ENCODE measurements around the gene CD79B. TPM values are rescaled to one million over a fixed set of nuclear protein-coding genes. Genes with fewer than 3 reads are reported as not detected.

Gene CD79B
- total RNA-seq, 1 donor from 2014 or later: 706 TPM

- Mint-ChIP-seq H3K27ac (no peak overlapping the region), H3K27me3 (no peaks in the 10 kb centered on the region), H3K9me3 (no peaks in the 10 kb centered on the region), H3K4me3 (no peak overlapping the region), H3K4me1 (peaks cover 84% of the 10 kb centered on the region), H3K36me3 (ENCODE audit: low read depth) (no peaks in the 10 kb centered on the region)
- DNase-seq (no peak), ATAC-seq (ENCODE audit: low read depth) (no peak)
- intact Hi-C loops (cut with micrococcal nuclease): loop anchor here (1.0 kb wide), 1 partner anchor 9 kb away; no protein-coding TSS in a partner anchor
- no peak for TF ChIP-seq CTCF (IDR thresholded peaks at IDR 0.05)
- CTCF ChIA-PET: interaction anchor here (1.2 to 2.4 kb wide), 3 partner anchors 9 to 17 kb away, joined by 4 to 20 read pairs (median 6); no protein-coding TSS in a partner anchor
- POLR2A ChIA-PET: interaction anchor here (0.6 to 2.3 kb wide), 9 partner anchors 9 to 208 kb away, joined by 3 to 29 read pairs (median 4); partner anchors contain the start of gene ICAM2
Observed at GRCh38 chr17:63937319-63937718, 5.2 kb upstream of the CD79B start.

GRCh38 chr17:63934183-63935112, 2.3 kb upstream of the CD79B start:
- TF ChIP-seq CTCF (IDR thresholded peaks at IDR 0.05): no peak
- CTCF ChIA-PET: interaction anchor here (1.2 to 8.9 kb wide), 3 partner anchors 10 to 15 kb away, joined by 4 to 146 read pairs (median 80); partner anchors contain the start of gene GH1
- H3K9me3 Mint-ChIP-seq: no peaks in the 10 kb centered on the region

GRCh38 chr17:63933598-63933997, 1.5 kb upstream of the CD79B start:
- ATAC-seq (ENCODE audit: low read depth) (no peak), DNase-seq (no peak)
- Mint-ChIP-seq H3K4me3 (peak overlapping the region; percentile 98), H3K4me1 (peaks cover 89% of the 10 kb centered on the region), H3K27me3 (no peaks in the 10 kb centered on the region), H3K9me3 (no peaks in the 10 kb centered on the region), H3K27ac (peak overlapping the region; percentile 96), H3K36me3 (ENCODE audit: low read depth) (peaks cover 34% of the 10 kb centered on the region)
- no peak for TF ChIP-seq CTCF (IDR thresholded peaks at IDR 0.05)
- ChIA-PET POLR2A (interaction anchor here (1.1 to 19.1 kb wide), 6 partner anchors 8 to 212 kb away, joined by 3 to 837 read pairs (median 22); partner anchors contain the start of gene GH1), CTCF (interaction anchor here (1.2 to 8.9 kb wide), 7 partner anchors 9 to 200 kb away, joined by 3 to 146 read pairs (median 6); partner anchors contain the start of gene GH1)
- intact Hi-C loops (cut with micrococcal nuclease): loop anchor here (1.0 kb wide), 1 partner anchor 8 kb away; no protein-coding TSS in a partner anchor

More at GRCh38 chr17:63934183-63935112, 2.3 kb upstream of the CD79B start:
- DNase-seq (no peak), ATAC-seq (ENCODE audit: low read depth) (no peak)
- intact Hi-C loops (cut with micrococcal nuclease): no loop called here
- Mint-ChIP-seq H3K27me3 (no peaks in the 10 kb centered on the region), H3K4me3 (peak overlapping the region; percentile 70), H3K36me3 (ENCODE audit: low read depth) (peaks cover 26% of the 10 kb centered on the region), H3K4me1 (peaks cover 89% of the 10 kb centered on the region), H3K27ac (peak overlapping the region; percentile 96)
- POLR2A ChIA-PET: interaction anchor here (0.9 to 19.1 kb wide), 7 partner anchors 9 to 160 kb away, joined by 3 to 837 read pairs (median 4); partner anchors contain the start of genes DDX42 and GH1

GRCh38 chr17:63932721-63933120, 590 bp upstream of the CD79B start:
- H3K27ac Mint-ChIP-seq: peak overlapping the region; percentile 96
- ATAC-seq (ENCODE audit: low read depth) (peak; percentile 10), DNase-seq (no peak)
- ChIA-PET CTCF (interaction anchor here (0.9 to 8.9 kb wide), 11 partner anchors 11 to 201 kb away, joined by 3 to 146 read pairs (median 7); partner anchors contain the start of genes GH1 and ICAM2), POLR2A (interaction anchor here (0.6 to 19.1 kb wide), 13 partner anchors 9 to 213 kb away, joined by 3 to 837 read pairs (median 10); partner anchors contain the start of genes ERN1, GH1 and ICAM2)
- H3K27me3 Mint-ChIP-seq: no peaks in the 10 kb centered on the region
- peak overlapping the region; percentile 98 for H3K4me3 Mint-ChIP-seq
- peaks cover 41% of the 10 kb centered on the region for H3K36me3 Mint-ChIP-seq (ENCODE audit: low read depth)
- intact Hi-C loops (cut with micrococcal nuclease): loop anchor here (1.0 kb wide), 3 partner anchors 7 to 14 kb away; no protein-coding TSS in a partner anchor
- no peak for TF ChIP-seq CTCF (IDR thresholded peaks at IDR 0.05)
- H3K4me1 Mint-ChIP-seq: peaks cover 90% of the 10 kb centered on the region
- no peaks in the 10 kb centered on the region for H3K9me3 Mint-ChIP-seq
